Stimulated activated naive CD8-positive, alpha-beta T cell treated with anti-CD3 and anti-CD28 coated beads, Interleukin-15, amount 100 ng/mL, for 72 hours (primary cell): ENCODE results near the gene SCN11A.

ENCODE experiments used
- ATAC-seq: fragments of 150-1000 bp; cut with Tn5 transposase; 2 replicates; pipeline ENCODE4 v1.10.0; 2021; ENCODE audit warnings: mild to moderate bottlenecking, moderate library complexity
- DNase-seq, 2 donors: peaks; one replicate each; pipeline ENCODE4 v3.0.0; 2021 to 2022
- H3K27ac Mint-ChIP-seq, 2 donors: one replicate each; pipeline ENCODE4 v1.8.0; 2022; ENCODE audit warnings: mild to moderate bottlenecking in 2 of 2, mixed read lengths in 2 of 2, moderate library complexity in 2 of 2
- H3K27me3 Mint-ChIP-seq: one replicate; pipeline ENCODE4 v1.8.0; 2022; ENCODE audit warnings: mixed read lengths
- H3K4me1 Mint-ChIP-seq: one replicate; pipeline ENCODE4 v1.8.0; 2022; ENCODE audit warnings: mild to moderate bottlenecking, mixed read lengths
- H3K4me3 Mint-ChIP-seq, 2 donors: one replicate each; pipeline ENCODE4 v1.8.0; 2022; ENCODE audit warnings: mild to moderate bottlenecking in 2 of 2, mixed read lengths in 2 of 2, moderate library complexity in 1 of 2
- H3K9me3 Mint-ChIP-seq, 2 donors: one replicate each; pipeline ENCODE4 v1.8.0; 2022; ENCODE audit warnings: mixed read lengths in 2 of 2

SCN11A gene

GRCh38 chr3:39028546-39028945 is 23.2 kb downstream of the SCN11A start:
- H3K9me3 Mint-ChIP-seq = no peaks in the 10 kb centered on the region
- no peaks in the 10 kb centered on the region for H3K4me1 Mint-ChIP-seq
- H3K27ac Mint-ChIP-seq = no peak overlapping the region
- peaks cover 8% of the 10 kb centered on the region for H3K27me3 Mint-ChIP-seq
- DNase-seq = no peak
- no peak for ATAC-seq
- no peak overlapping the region for H3K4me3 Mint-ChIP-seq

GRCh38 chr3:39025222-39025970 is 26.3 kb downstream of the SCN11A start:
- peaks cover 8% of the 10 kb centered on the region for H3K27me3 Mint-ChIP-seq
- H3K4me1 Mint-ChIP-seq = peaks cover 12% of the 10 kb centered on the region
- H3K9me3 Mint-ChIP-seq = no peaks in the 10 kb centered on the region
- DNase-seq (no peak), ATAC-seq (no peak)
- H3K4me3 Mint-ChIP-seq = no peak overlapping the region
- H3K27ac Mint-ChIP-seq = peak overlapping the region in 1 of 2 donors; percentile 47

GRCh38 chr3:39024497-39024896 is 27.2 kb downstream of the SCN11A start:
- H3K4me1 Mint-ChIP-seq = peaks cover 14% of the 10 kb centered on the region
- DNase-seq (no peak), ATAC-seq (no peak)
- peaks cover 12% of the 10 kb centered on the region for H3K27me3 Mint-ChIP-seq
- H3K4me3 Mint-ChIP-seq = no peak overlapping the region
- no peak overlapping the region for H3K27ac Mint-ChIP-seq
- no peaks in the 10 kb centered on the region for H3K9me3 Mint-ChIP-seq

- DNase-seq = no peak
- ATAC-seq = no peak
- Mint-ChIP-seq H3K4me3 (no peak overlapping the region), H3K4me1 (peaks cover 20% of the 10 kb centered on the region), H3K27me3 (peaks cover 21% of the 10 kb centered on the region), H3K9me3 (no peaks in the 10 kb centered on the region), H3K27ac (no peak overlapping the region)
Measured at GRCh38 chr3:39022286-39022630, 29.5 kb downstream of the SCN11A start.

GRCh38 chr3:39021465-39022285 is 30.1 kb downstream of the SCN11A start:
- ATAC-seq (no peak), DNase-seq (no peak)
- no peak overlapping the region for H3K4me3 Mint-ChIP-seq
- peaks cover 19% of the 10 kb centered on the region for H3K27me3 Mint-ChIP-seq
- peak overlapping the region in 1 of 2 donors; percentile 62 for H3K27ac Mint-ChIP-seq
- H3K9me3 Mint-ChIP-seq = no peaks in the 10 kb centered on the region
- peaks cover 20% of the 10 kb centered on the region for H3K4me1 Mint-ChIP-seq

- Mint-ChIP-seq H3K4me3 (no peak overlapping the region), H3K9me3 (no peaks in the 10 kb centered on the region), H3K27ac (no peak overlapping the region), H3K4me1 (peaks cover 20% of the 10 kb centered on the region), H3K27me3 (peaks cover 19% of the 10 kb centered on the region)
- DNase-seq (no peak), ATAC-seq (peak; percentile 71)
Measured at GRCh38 chr3:39021029-39021428, 30.7 kb downstream of the SCN11A start.

- DNase-seq (no peak), ATAC-seq (no peak)
- Mint-ChIP-seq H3K9me3 (no peaks in the 10 kb centered on the region), H3K4me3 (no peak overlapping the region), H3K27ac (no peak overlapping the region), H3K4me1 (peaks cover 20% of the 10 kb centered on the region), H3K27me3 (peaks cover 19% of the 10 kb centered on the region)
Measured at GRCh38 chr3:39019299-39019698, 32.4 kb downstream of the SCN11A start.

- Mint-ChIP-seq H3K4me3 (no peak overlapping the region), H3K4me1 (peaks cover 8% of the 10 kb centered on the region), H3K27ac (no peak overlapping the region), H3K9me3 (no peaks in the 10 kb centered on the region), H3K27me3 (peaks cover 35% of the 10 kb centered on the region)
- no peak for DNase-seq
- ATAC-seq = no peak
Measured at GRCh38 chr3:39015418-39015817, 36.3 kb downstream of the SCN11A start.

- H3K27me3 Mint-ChIP-seq = peaks cover 26% of the 10 kb centered on the region
Measured at GRCh38 chr3:39013921-39014509, 37.7 kb downstream of the SCN11A start.

GRCh38 chr3:39013289-39013688 is 38.5 kb downstream of the SCN11A start:
- no peak for DNase-seq
- Mint-ChIP-seq H3K4me1 (no peaks in the 10 kb centered on the region), H3K9me3 (no peaks in the 10 kb centered on the region), H3K4me3 (no peak overlapping the region), H3K27me3 (peaks cover 25% of the 10 kb centered on the region), H3K27ac (no peak overlapping the region)
- no peak for ATAC-seq

More at GRCh38 chr3:39013921-39014509, 37.7 kb downstream of the SCN11A start:
- DNase-seq = no peak
- no peak for ATAC-seq
- no peak overlapping the region for H3K4me3 Mint-ChIP-seq
- H3K27ac Mint-ChIP-seq = no peak overlapping the region
- peaks cover under 1% of the 10 kb centered on the region for H3K4me1 Mint-ChIP-seq
- H3K9me3 Mint-ChIP-seq = no peaks in the 10 kb centered on the region

GRCh38 chr3:39011191-39011736 is 40.5 kb downstream of the SCN11A start:
- Mint-ChIP-seq H3K27ac (no peak overlapping the region), H3K27me3 (peaks cover 39% of the 10 kb centered on the region), H3K9me3 (no peaks in the 10 kb centered on the region), H3K4me1 (no peaks in the 10 kb centered on the region), H3K4me3 (no peak overlapping the region)
- DNase-seq (no peak), ATAC-seq (no peak)

GRCh38 chr3:39005295-39005694 is 46.4 kb downstream of the SCN11A start:
- DNase-seq (no peak), ATAC-seq (no peak)
- H3K27ac Mint-ChIP-seq = no peak overlapping the region
- H3K4me3 Mint-ChIP-seq = no peak overlapping the region
- peaks cover 35% of the 10 kb centered on the region for H3K27me3 Mint-ChIP-seq
- H3K4me1 Mint-ChIP-seq = no peaks in the 10 kb centered on the region
- no peaks in the 10 kb centered on the region for H3K9me3 Mint-ChIP-seq
